Measurements from ENCODE around the gene NUCKS1.

Gene NUCKS1

DNA sequence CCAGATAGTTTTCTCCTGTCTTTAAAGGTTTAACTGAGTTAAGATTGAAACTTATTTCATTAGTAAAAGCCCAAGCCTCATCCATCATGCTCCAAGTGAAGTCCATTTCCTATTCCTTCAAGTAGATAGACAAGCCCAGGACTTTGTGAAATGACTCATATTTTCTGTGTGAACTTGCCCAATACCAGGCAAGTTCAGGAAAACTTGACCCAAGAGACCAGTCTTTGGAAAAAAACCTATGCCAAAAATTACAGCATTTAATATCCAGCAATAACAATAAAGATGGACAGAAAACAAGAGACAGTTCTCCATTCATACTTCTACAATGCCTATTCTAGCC is 25.7 kb upstream of the NUCKS1 start:
- TF ChIP-seq, protein P1, sequence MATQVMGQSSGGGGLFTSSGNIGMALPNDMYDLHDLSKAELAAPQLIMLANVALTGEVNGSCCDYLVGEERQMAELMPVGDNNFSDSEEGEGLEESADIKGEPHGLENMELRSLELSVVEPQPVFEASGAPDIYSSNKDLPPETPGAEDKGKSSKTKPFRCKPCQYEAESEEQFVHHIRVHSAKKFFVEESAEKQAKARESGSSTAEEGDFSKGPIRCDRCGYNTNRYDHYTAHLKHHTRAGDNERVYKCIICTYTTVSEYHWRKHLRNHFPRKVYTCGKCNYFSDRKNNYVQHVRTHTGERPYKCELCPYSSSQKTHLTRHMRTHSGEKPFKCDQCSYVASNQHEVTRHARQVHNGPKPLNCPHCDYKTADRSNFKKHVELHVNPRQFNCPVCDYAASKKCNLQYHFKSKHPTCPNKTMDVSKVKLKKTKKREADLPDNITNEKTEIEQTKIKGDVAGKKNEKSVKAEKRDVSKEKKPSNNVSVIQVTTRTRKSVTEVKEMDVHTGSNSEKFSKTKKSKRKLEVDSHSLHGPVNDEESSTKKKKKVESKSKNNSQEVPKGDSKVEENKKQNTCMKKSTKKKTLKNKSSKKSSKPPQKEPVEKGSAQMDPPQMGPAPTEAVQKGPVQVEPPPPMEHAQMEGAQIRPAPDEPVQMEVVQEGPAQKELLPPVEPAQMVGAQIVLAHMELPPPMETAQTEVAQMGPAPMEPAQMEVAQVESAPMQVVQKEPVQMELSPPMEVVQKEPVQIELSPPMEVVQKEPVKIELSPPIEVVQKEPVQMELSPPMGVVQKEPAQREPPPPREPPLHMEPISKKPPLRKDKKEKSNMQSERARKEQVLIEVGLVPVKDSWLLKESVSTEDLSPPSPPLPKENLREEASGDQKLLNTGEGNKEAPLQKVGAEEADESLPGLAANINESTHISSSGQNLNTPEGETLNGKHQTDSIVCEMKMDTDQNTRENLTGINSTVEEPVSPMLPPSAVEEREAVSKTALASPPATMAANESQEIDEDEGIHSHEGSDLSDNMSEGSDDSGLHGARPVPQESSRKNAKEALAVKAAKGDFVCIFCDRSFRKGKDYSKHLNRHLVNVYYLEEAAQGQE (IDR thresholded peaks at IDR 0.05; ENCODE audit: insufficient read depth in 1 of 2, low read depth in 2 of 2, low read length in 2 of 2): no peak

DNA sequence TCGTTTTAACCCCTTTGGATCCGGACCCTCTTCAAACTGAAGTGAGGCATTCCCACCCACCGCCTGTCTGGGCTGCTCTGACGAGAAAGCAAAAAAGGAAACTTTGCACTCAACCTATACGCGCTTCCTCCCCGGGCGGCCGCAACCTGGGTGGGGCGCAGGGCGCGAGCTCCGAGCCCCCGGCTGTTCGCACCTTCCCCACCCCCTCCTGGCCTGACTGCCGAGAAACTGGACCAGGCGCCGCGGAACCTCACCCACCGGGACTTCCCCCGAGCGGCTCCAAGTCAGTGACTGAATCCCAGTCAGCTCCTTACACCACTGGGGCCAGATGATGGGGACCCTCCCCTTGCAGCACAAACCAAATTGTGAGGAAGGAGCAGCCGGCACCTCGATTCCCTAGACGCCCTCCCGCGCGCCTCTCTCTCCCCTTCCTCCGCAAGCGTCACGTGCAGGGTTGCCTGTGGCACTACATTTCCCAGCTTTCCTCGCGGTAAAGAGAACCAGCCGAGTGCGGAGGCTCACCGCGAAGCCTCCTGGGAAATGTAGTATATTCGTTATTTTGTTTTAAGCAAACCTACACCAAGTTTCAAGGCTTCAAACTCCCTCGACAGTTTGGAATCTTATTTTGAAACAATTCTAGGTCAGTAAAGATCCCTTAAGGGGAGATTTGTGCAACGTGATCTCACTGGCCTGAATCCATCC is 25.2 kb upstream of the NUCKS1 start, which contains the start of gene RAB29:
Gene RAB29 (minus strand): TSS at position 468 of the 702 bp plus-strand sequence. CDS start 526 bp downstream, outside the sequence.
- TF ChIP-seq, protein P1 (IDR thresholded peaks at IDR 0.05; ENCODE audit: insufficient read depth in 1 of 2, low read depth in 2 of 2, low read length in 2 of 2): no peak
- TF ChIP-seq TAF1 (IDR thresholded peaks at IDR 0.05; ENCODE audit: borderline replicate concordance, insufficient read depth, low read length): no peak
- TF ChIP-seq SIN3A (IDR thresholded peaks at IDR 0.05; ENCODE audit: borderline replicate concordance, insufficient read depth, low read length): no peak
- no peak for TF ChIP-seq FOXP2 (optimal IDR thresholded peaks at IDR 0.05; ENCODE audit: borderline replicate concordance, extremely low read depth, extremely low read length, insufficient read depth)
- no peak for TF ChIP-seq POLR2AphosphoS5 (IDR thresholded peaks at IDR 0.05; ENCODE audit: low read depth, low read length)

DNA sequence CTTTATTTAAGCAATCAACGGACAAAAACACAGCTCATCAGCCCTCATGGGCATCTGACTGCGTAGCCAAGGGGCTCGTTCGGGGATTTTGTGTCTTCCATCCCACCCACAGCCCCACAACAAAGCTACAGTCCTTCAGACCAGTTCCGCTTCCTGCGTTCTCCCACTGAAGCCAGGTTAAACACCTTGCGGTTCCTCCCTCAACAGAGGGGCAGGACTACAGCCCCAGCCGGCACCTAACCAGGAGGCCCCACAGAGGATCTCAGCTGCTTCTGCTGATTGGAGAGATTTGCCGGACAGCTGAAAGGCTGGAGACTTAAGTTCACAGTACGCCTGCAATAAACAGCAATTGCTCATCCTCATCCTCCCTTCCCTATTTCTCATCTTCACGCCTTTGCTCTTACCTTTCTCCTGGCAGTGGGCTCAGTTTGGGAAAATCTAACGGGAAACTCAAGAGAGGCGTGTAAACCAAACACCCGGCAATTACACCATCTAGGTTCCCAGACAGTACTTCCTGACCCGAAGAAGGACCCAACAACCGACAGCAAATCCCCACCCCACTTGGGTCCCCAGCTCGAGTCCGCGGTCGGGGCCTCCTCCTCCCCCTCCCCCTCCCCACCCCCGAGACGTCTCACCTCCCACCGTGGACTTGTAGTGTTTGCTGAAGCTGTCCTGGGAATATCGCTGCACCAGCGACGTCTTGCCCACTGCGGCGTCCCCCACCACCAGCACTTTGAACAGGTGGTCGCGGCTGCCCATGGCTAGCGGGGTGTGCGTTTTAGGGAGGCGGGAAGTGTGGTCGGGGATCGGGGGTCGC is 24.4 kb upstream of the NUCKS1 start:
- no peak for TF ChIP-seq TAF1 (IDR thresholded peaks at IDR 0.05; ENCODE audit: borderline replicate concordance, insufficient read depth, low read length)
- TF ChIP-seq FOXP2 (optimal IDR thresholded peaks at IDR 0.05; ENCODE audit: borderline replicate concordance, extremely low read depth, extremely low read length, insufficient read depth): no peak
- TF ChIP-seq SIN3A (IDR thresholded peaks at IDR 0.05; ENCODE audit: borderline replicate concordance, insufficient read depth, low read length): no peak
- TF ChIP-seq POLR2AphosphoS5 (IDR thresholded peaks at IDR 0.05; ENCODE audit: low read depth, low read length): no peak
- TF ChIP-seq, protein P1 (IDR thresholded peaks at IDR 0.05; ENCODE audit: insufficient read depth in 1 of 2, low read depth in 2 of 2, low read length in 2 of 2): no peak

DNA sequence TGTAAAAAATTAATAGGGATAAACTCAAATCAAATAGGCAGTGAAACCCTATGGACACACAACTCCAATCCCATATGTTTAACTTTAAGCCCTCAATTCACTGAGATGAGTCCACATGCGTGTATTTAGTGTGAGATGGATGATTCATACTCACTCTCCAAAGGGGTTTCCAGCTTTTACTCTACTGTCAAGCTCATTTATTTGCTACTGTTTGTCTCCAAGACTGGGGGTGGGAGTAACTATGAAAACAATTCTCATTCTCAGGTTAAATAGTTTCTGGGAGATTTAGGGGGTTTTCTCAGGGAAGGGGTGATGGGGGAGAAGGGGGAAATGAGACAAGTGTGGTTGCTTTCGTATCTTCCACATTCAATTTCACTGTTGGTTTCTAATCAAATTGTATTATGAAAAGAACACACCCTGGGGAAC is 22.6 kb upstream of the NUCKS1 start:
- TF ChIP-seq, protein P1 (IDR thresholded peaks at IDR 0.05; ENCODE audit: insufficient read depth in 1 of 2, low read depth in 2 of 2, low read length in 2 of 2): no peak
- TF ChIP-seq FOXP2 (optimal IDR thresholded peaks at IDR 0.05; ENCODE audit: borderline replicate concordance, extremely low read depth, extremely low read length, insufficient read depth) (no peak), SIN3A (IDR thresholded peaks at IDR 0.05; ENCODE audit: borderline replicate concordance, insufficient read depth, low read length) (no peak), POLR2AphosphoS5 (IDR thresholded peaks at IDR 0.05; ENCODE audit: low read depth, low read length) (no peak), TAF1 (IDR thresholded peaks at IDR 0.05; ENCODE audit: borderline replicate concordance, insufficient read depth, low read length) (no peak)

Measured in PFSK-1 (cell line).